HFF-Myc (cell line): ENCODE results near the gene TMEM39A.

Experiments used
- DNase-seq: peaks from one replicate; pipeline ENCODE4 v3.0.0-alpha.2; 2011; ENCODE audit warnings: low read depth; ENCODE audit errors: extremely low read depth
- H3K4me3 ChIP-seq: replicated peaks from 2 replicates; pipeline ENCODE4 v1.5.1; 2011; ENCODE audit warnings: low read depth, mild to moderate bottlenecking, control low read depth, low read length
- CTCF ChIP-seq: IDR thresholded peaks from 2 replicates; pipeline ENCODE4 v1.5.1; 2012; ENCODE audit warnings: mild to moderate bottlenecking, low read depth, low read length, control low read depth; ENCODE audit errors: missing control alignments

Gene TMEM39A

DNA sequence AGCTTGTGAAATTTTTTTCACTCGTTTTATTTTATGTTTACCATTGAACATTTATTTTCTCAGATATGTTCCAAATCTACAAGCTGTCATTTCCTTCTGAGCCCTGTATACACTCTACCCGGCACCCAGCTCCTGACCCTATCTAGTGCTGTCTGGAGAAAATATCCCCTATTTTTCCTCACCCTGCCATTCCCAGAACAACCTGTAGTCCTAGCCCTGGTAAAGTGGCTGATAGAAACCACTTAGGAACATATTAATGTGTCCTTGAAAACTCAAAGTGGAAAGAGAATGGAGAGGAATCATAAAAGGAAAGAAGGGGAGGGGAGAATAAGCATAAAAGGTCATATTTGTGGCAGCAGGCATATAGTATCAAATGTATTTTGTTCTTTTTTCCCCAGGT, 26.7 kb upstream of the TMEM39A start:
- DNase-seq = no peak
- H3K4me3 ChIP-seq = no peak overlapping the region
- TF ChIP-seq CTCF = no peak

- no peak overlapping the region for H3K4me3 ChIP-seq
- DNase-seq = no peak
- TF ChIP-seq CTCF = no peak
These were observed 22.1 kb upstream of the TMEM39A start for GRCh38 chr3:119485563-119485962.

- H3K4me3 ChIP-seq = no peak overlapping the region
- no peak for DNase-seq
- TF ChIP-seq CTCF = no peak
These were observed 19.7 kb upstream of the TMEM39A start for GRCh38 chr3:119483101-119483500.

DNA sequence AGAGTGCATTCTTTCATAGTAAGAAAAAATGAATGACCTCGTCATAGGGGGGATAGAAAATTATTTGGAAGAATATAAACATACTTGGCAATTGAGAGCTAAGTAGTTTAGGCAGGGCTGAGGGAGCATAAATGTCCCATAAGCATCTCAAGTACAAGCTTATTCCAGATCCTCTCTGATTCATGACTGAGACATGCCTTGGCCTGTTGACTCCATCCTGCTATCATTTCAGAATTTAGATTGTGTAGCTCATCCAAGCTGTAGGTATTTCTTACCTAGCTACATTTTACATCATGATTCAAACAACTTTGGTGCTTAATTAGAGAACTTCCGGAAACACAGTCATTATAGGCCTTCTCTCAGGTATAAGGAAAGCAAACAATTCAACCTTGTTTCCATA, 17.7 kb upstream of the TMEM39A start:
- H3K4me3 ChIP-seq = no peak overlapping the region
- DNase-seq = no peak
- no peak for TF ChIP-seq CTCF

DNA sequence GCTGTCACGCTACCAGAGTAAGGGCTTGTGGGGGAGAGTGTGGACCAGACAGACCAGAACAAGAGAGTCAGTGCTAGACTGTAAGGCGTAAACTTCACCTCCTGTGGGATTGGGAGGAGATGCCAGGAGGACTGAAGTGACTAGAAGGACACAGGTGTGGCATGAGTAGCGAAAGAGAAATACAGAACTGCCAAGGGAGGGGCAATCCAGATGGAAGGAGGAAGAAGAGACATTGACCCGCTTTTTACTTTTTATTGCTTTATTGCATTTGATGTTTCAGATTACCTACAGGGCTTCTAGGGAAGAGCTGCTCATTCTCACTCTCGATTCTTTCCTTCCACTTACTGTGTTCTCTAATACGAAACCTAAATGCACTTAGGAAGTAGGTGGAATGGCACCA, 7.5 kb upstream of the TMEM39A start:
- no peak overlapping the region for H3K4me3 ChIP-seq
- DNase-seq = no peak
- no peak for TF ChIP-seq CTCF

DNA sequence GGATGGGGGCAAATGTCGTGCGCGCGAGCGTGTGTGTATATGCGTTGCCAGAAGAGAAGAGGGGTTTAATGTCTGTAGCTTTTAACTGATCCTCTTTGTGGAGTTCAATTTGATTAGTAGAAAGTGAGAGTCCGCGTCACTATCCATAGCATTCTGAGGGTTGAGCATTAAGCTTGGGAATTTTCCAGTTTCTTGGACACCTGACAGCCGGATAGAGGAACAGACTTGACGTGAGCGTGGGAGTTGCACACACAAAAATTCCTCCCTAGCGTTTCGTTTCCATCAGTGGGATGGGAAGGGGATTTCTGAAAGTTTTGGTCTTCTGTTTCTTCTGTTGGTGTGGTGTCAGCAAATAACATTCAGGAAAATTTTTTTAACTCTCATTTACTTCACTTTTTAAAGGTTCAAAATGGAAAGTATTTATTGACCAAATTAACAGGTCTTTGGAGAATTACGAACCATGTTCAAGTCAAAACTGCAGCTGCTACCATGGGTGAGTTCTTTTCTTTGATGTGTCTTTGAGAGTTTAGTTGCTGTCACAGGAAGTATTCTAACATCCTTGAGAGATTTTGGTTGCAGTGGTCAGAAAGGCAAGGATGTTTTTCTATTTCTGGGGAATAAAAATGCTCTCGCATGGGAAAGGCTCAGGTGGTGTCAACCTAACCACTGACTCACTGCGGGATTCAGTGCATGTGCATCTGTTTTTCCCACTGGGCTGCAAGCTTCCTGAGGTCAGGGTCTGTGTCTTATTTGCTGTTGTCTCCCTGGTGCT, 6.2 kb upstream of the TMEM39A start:
- DNase-seq = no peak
- TF ChIP-seq CTCF = no peak
- H3K4me3 ChIP-seq = peak overlapping the region; percentile 76

- no peak for DNase-seq
- H3K4me3 ChIP-seq = peak overlapping the region; percentile 76
- no peak for TF ChIP-seq CTCF
These were observed 4.6 kb upstream of the TMEM39A start for GRCh38 chr3:119468041-119468440.
